ENCODE measurements around the gene TEKT5.

DNA sequence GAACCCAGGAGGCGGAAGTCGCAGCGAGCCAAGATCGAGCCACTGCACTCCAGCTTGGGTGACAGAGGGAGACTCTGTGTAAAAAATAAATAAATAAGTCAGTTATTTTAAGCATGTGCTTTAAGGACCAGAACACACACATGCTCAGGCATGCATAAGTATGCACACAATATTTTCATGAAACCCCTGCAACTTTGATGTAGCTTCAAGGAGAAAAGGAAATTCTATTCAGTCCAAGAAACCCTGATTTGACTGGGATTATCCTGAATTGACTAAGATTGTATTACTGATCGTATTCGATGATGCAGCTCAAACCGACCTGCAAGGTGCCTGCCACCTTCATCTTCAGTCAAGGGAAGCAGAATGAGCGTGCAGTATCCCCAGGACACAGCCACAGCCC is 841 bp downstream of the TEKT5 start:
- TF ChIP-seq POLR2A (IDR thresholded peaks at IDR 0.05; ENCODE audit: low read depth, low read length), result no peak
- TF ChIP-seq TAF1 (IDR thresholded peaks at IDR 0.05; ENCODE audit: low read depth, low read length), result no peak
- no peak for TF ChIP-seq SPI1 (IDR thresholded peaks at IDR 0.05; ENCODE audit: low read depth, low read length)
- TF ChIP-seq POLR2AphosphoS5 (IDR thresholded peaks at IDR 0.05; ENCODE audit: low read depth, low read length), result no peak
- TF ChIP-seq POU2F2 (IDR thresholded peaks at IDR 0.05; ENCODE audit: low read depth, low read length), result no peak
- no peak for TF ChIP-seq PAX5 (IDR thresholded peaks at IDR 0.05; ENCODE audit: insufficient read depth, low read length, severe bottlenecking)

Measured in GM12891 (cell line).